ENCODE results near the gene FREM3. TPM values are rescaled to one million over a fixed set of nuclear protein-coding genes. Genes with fewer than 3 reads are reported as not detected.

Gene FREM3
- total RNA-seq, 1 experiment from 2014 or later = not detected

GRCh38 chr4:143668930-143669552, 31.4 kb downstream of the FREM3 start:
- BruUV-seq (replicated peaks) = no TSS peak
- H3K4me1 ChIP-seq (ENCODE audit: insufficient read depth, low read length) = no peaks in the 10 kb centered on the region
- H3K9me2 ChIP-seq (replicated peaks; ENCODE audit: low read length) = no peaks in the 10 kb centered on the region
- intact Hi-C loops (cut with micrococcal nuclease) = no loop called here
- H3K27ac ChIP-seq (ENCODE audit: low read length) = no peak overlapping the region
- no peaks in the 10 kb centered on the region for H3K36me3 ChIP-seq (ENCODE audit: low read depth, low read length)
- no peak overlapping the region for H2AFZ ChIP-seq (ENCODE audit: low read length)
- H3F3A ChIP-seq (ENCODE audit: low read length, unreplicated experiment) = no peaks in the 10 kb centered on the region
- no peak overlapping the region for H3K4me2 ChIP-seq (ENCODE audit: low read length)
- ATAC-seq = no peak
- POLR2A ChIA-PET (ENCODE audit: unreplicated experiment) = no interaction called here
- no peak overlapping the region for H3K9ac ChIP-seq (ENCODE audit: low read length)
- H3K9me3 ChIP-seq (ENCODE audit: low read length) = no peaks in the 10 kb centered on the region
- DNase-seq = no peak
- H3K4me3 ChIP-seq (ENCODE audit: low read length) = no peak overlapping the region
- CTCF ChIA-PET = no interaction called here
- no peaks in the 10 kb centered on the region for H4K20me1 ChIP-seq (ENCODE audit: low read length)
- no peaks in the 10 kb centered on the region; the same call in 1 of the 2 replicates for H3K27me3 ChIP-seq (ENCODE audit: low read length)
- TF ChIP-seq CTCF (conservative IDR thresholded peaks at IDR 0.05; ENCODE audit: low read depth, low read length) = no peak
- no peak for TF ChIP-seq EZH2 (IDR thresholded peaks at IDR 0.05; ENCODE audit: low read length, unreplicated experiment)
- no peak for TF ChIP-seq EZH2phosphoT487 (IDR thresholded peaks at IDR 0.05; ENCODE audit: borderline replicate concordance, low read length)
- no peaks in the 10 kb centered on the region for H3K79me2 ChIP-seq (ENCODE audit: low read length)

GRCh38 chr4:143667461-143667860, 33.0 kb downstream of the FREM3 start:
- Histone ChIP-seq H4K20me1 (ENCODE audit: low read length) (no peaks in the 10 kb centered on the region), H3K9me2 (replicated peaks; ENCODE audit: low read length) (no peaks in the 10 kb centered on the region), H3K79me2 (ENCODE audit: low read length) (no peaks in the 10 kb centered on the region), H2AFZ (ENCODE audit: low read length) (no peak overlapping the region), H3K4me1 (ENCODE audit: insufficient read depth, low read length) (no peaks in the 10 kb centered on the region), H3K36me3 (ENCODE audit: low read depth, low read length) (no peaks in the 10 kb centered on the region), H3K4me2 (ENCODE audit: low read length) (no peak overlapping the region), H3K27ac (ENCODE audit: low read length) (no peak overlapping the region), H3K9ac (ENCODE audit: low read length) (no peak overlapping the region), H3K27me3 (ENCODE audit: low read length) (no peaks in the 10 kb centered on the region; the same call in 1 of the 2 replicates), H3F3A (ENCODE audit: low read length, unreplicated experiment) (no peaks in the 10 kb centered on the region), H3K4me3 (ENCODE audit: low read length) (no peak overlapping the region), H3K9me3 (ENCODE audit: low read length) (no peaks in the 10 kb centered on the region)
- no peak for ATAC-seq
- BruUV-seq (replicated peaks) = no TSS peak
- no peak for TF ChIP-seq EZH2phosphoT487 (IDR thresholded peaks at IDR 0.05; ENCODE audit: borderline replicate concordance, low read length)
- no peak for TF ChIP-seq EZH2 (IDR thresholded peaks at IDR 0.05; ENCODE audit: low read length, unreplicated experiment)
- no peak for TF ChIP-seq CTCF (conservative IDR thresholded peaks at IDR 0.05; ENCODE audit: low read depth, low read length)
- intact Hi-C loops (cut with micrococcal nuclease) = no loop called here
- POLR2A ChIA-PET (ENCODE audit: unreplicated experiment) = no interaction called here
- DNase-seq = no peak
- CTCF ChIA-PET = no interaction called here

GRCh38 chr4:143658336-143658735, 42.1 kb downstream of the FREM3 start:
- H3K27ac ChIP-seq (ENCODE audit: low read length) = no peak overlapping the region
- H3K9me2 ChIP-seq (replicated peaks; ENCODE audit: low read length) = no peaks in the 10 kb centered on the region
- H3K4me1 ChIP-seq (ENCODE audit: insufficient read depth, low read length) = no peaks in the 10 kb centered on the region
- no peak overlapping the region for H3K4me3 ChIP-seq (ENCODE audit: low read length)
- DNase-seq (no peak), ATAC-seq (no peak)
- no peaks in the 10 kb centered on the region for H3F3A ChIP-seq (ENCODE audit: low read length, unreplicated experiment)
- no peaks in the 10 kb centered on the region for H3K79me2 ChIP-seq (ENCODE audit: low read length)
- BruUV-seq (replicated peaks) = no TSS peak
- no peak overlapping the region for H2AFZ ChIP-seq (ENCODE audit: low read length)
- POLR2A ChIA-PET (ENCODE audit: unreplicated experiment) = no interaction called here
- no peak for TF ChIP-seq EZH2 (IDR thresholded peaks at IDR 0.05; ENCODE audit: low read length, unreplicated experiment)
- no peak for TF ChIP-seq EZH2phosphoT487 (IDR thresholded peaks at IDR 0.05; ENCODE audit: borderline replicate concordance, low read length)
- no peak for TF ChIP-seq CTCF (conservative IDR thresholded peaks at IDR 0.05; ENCODE audit: low read depth, low read length)
- H3K9ac ChIP-seq (ENCODE audit: low read length) = no peak overlapping the region
- no peaks in the 10 kb centered on the region for H3K36me3 ChIP-seq (ENCODE audit: low read depth, low read length)
- CTCF ChIA-PET = no interaction called here
- H3K4me2 ChIP-seq (ENCODE audit: low read length) = no peak overlapping the region
- H4K20me1 ChIP-seq (ENCODE audit: low read length) = no peaks in the 10 kb centered on the region
- intact Hi-C loops (cut with micrococcal nuclease) = no loop called here
- no peaks in the 10 kb centered on the region for H3K9me3 ChIP-seq (ENCODE audit: low read length)
- H3K27me3 ChIP-seq (ENCODE audit: low read length) = no peaks in the 10 kb centered on the region
